Measurements from ENCODE around the gene LAMA2. TPM values are rescaled to one million over a fixed set of nuclear protein-coding genes. Genes with fewer than 3 reads are reported as not detected.

The LAMA2 gene
- total and polyA plus RNA-seq, 2 experiments from 2014 or later, result 0.91 to 6.4 TPM

DNA sequence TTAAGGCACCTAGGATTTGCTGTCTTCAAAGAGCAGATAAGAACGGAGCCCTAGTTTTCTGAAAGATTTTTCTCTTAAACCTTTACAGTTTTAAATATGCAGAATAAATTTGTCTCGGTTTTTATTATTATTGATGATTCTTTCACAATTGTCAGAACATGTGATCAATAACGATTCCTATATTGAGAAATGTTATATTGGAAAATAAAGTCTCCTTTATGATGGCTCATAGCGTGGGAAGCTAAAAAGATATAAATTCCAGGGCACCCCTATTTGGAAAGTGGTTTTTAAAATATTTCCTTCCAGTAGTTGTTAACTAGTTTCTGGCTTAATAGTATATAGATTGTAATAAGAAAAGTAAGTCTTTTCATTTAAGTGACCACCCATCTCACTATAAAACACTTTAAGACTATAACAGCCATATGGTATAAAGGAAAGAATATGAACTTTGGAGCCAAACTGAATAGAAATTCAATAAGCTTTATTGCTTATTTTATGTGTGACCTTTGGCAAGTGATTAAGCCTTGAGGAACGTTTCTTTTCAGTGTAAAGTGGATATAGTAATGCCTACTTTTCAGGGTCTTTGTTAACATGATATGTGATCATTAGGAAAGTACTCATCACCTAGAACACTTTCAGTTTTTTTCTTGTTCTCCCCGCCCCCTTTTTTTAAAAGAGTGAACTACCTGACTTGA is 369.6 kb downstream of the LAMA2 start:
- Mint-ChIP-seq H3K4me3 (no peak overlapping the region), H3K36me3 (ENCODE audit: low read depth) (no peaks in the 10 kb centered on the region), H3K27ac (no peak overlapping the region), H3K9me3 (no peaks in the 10 kb centered on the region), H3K27me3 (ENCODE audit: insufficient read depth, low read depth, poor library complexity) (no peaks in the 10 kb centered on the region), H3K4me1 (no peaks in the 10 kb centered on the region)
- H3K27me3 ChIP-seq (ENCODE audit: insufficient read depth), result no peaks in the 10 kb centered on the region
- ATAC-seq (no peak), DNase-seq (ENCODE audit: low spot score) (no peak)
- no peak overlapping the region for H3K4me2 ChIP-seq
- no peak overlapping the region for H3K27ac ChIP-seq (ENCODE audit: low read depth)
- H3K4me1 ChIP-seq (ENCODE audit: insufficient read depth), result no peaks in the 10 kb centered on the region
- H3K79me2 ChIP-seq (replicated peaks; ENCODE audit: insufficient read depth), result no peaks in the 10 kb centered on the region
- TF ChIP-seq ZNF331 (CRISPR knock-in tag; IDR thresholded peaks at IDR 0.05; ENCODE audit: low read depth) (no peak), JUNB (IDR thresholded peaks at IDR 0.05; ENCODE audit: unreplicated experiment) (no peak), EZH2 (IDR thresholded peaks at IDR 0.05; ENCODE audit: low read depth, unreplicated experiment) (no peak), EZH2phosphoT487 (IDR thresholded peaks at IDR 0.05; ENCODE audit: unreplicated experiment) (no peak), POLR2AphosphoS5 (IDR thresholded peaks at IDR 0.05; ENCODE audit: low read depth) (no peak), NANOG (IDR thresholded peaks at IDR 0.05; ENCODE audit: borderline replicate concordance) (no peak), ZNF114 (CRISPR knock-in tag; IDR thresholded peaks at IDR 0.05) (no peak), STAT1 (IDR thresholded peaks at IDR 0.05; ENCODE audit: unreplicated experiment) (no peak), CREB1 (CRISPR knock-in tag; IDR thresholded peaks at IDR 0.05; ENCODE audit: low read depth) (no peak)
- TF ChIP-seq, protein P1, sequence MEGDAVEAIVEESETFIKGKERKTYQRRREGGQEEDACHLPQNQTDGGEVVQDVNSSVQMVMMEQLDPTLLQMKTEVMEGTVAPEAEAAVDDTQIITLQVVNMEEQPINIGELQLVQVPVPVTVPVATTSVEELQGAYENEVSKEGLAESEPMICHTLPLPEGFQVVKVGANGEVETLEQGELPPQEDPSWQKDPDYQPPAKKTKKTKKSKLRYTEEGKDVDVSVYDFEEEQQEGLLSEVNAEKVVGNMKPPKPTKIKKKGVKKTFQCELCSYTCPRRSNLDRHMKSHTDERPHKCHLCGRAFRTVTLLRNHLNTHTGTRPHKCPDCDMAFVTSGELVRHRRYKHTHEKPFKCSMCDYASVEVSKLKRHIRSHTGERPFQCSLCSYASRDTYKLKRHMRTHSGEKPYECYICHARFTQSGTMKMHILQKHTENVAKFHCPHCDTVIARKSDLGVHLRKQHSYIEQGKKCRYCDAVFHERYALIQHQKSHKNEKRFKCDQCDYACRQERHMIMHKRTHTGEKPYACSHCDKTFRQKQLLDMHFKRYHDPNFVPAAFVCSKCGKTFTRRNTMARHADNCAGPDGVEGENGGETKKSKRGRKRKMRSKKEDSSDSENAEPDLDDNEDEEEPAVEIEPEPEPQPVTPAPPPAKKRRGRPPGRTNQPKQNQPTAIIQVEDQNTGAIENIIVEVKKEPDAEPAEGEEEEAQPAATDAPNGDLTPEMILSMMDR (conservative IDR thresholded peaks at IDR 0.05; ENCODE audit: low read depth in 2 of 2), result no peak
- TF ChIP-seq, protein P2, sequence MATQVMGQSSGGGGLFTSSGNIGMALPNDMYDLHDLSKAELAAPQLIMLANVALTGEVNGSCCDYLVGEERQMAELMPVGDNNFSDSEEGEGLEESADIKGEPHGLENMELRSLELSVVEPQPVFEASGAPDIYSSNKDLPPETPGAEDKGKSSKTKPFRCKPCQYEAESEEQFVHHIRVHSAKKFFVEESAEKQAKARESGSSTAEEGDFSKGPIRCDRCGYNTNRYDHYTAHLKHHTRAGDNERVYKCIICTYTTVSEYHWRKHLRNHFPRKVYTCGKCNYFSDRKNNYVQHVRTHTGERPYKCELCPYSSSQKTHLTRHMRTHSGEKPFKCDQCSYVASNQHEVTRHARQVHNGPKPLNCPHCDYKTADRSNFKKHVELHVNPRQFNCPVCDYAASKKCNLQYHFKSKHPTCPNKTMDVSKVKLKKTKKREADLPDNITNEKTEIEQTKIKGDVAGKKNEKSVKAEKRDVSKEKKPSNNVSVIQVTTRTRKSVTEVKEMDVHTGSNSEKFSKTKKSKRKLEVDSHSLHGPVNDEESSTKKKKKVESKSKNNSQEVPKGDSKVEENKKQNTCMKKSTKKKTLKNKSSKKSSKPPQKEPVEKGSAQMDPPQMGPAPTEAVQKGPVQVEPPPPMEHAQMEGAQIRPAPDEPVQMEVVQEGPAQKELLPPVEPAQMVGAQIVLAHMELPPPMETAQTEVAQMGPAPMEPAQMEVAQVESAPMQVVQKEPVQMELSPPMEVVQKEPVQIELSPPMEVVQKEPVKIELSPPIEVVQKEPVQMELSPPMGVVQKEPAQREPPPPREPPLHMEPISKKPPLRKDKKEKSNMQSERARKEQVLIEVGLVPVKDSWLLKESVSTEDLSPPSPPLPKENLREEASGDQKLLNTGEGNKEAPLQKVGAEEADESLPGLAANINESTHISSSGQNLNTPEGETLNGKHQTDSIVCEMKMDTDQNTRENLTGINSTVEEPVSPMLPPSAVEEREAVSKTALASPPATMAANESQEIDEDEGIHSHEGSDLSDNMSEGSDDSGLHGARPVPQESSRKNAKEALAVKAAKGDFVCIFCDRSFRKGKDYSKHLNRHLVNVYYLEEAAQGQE (IDR thresholded peaks at IDR 0.05; ENCODE audit: unreplicated experiment), result no peak
- TF ChIP-seq, protein P3, sequence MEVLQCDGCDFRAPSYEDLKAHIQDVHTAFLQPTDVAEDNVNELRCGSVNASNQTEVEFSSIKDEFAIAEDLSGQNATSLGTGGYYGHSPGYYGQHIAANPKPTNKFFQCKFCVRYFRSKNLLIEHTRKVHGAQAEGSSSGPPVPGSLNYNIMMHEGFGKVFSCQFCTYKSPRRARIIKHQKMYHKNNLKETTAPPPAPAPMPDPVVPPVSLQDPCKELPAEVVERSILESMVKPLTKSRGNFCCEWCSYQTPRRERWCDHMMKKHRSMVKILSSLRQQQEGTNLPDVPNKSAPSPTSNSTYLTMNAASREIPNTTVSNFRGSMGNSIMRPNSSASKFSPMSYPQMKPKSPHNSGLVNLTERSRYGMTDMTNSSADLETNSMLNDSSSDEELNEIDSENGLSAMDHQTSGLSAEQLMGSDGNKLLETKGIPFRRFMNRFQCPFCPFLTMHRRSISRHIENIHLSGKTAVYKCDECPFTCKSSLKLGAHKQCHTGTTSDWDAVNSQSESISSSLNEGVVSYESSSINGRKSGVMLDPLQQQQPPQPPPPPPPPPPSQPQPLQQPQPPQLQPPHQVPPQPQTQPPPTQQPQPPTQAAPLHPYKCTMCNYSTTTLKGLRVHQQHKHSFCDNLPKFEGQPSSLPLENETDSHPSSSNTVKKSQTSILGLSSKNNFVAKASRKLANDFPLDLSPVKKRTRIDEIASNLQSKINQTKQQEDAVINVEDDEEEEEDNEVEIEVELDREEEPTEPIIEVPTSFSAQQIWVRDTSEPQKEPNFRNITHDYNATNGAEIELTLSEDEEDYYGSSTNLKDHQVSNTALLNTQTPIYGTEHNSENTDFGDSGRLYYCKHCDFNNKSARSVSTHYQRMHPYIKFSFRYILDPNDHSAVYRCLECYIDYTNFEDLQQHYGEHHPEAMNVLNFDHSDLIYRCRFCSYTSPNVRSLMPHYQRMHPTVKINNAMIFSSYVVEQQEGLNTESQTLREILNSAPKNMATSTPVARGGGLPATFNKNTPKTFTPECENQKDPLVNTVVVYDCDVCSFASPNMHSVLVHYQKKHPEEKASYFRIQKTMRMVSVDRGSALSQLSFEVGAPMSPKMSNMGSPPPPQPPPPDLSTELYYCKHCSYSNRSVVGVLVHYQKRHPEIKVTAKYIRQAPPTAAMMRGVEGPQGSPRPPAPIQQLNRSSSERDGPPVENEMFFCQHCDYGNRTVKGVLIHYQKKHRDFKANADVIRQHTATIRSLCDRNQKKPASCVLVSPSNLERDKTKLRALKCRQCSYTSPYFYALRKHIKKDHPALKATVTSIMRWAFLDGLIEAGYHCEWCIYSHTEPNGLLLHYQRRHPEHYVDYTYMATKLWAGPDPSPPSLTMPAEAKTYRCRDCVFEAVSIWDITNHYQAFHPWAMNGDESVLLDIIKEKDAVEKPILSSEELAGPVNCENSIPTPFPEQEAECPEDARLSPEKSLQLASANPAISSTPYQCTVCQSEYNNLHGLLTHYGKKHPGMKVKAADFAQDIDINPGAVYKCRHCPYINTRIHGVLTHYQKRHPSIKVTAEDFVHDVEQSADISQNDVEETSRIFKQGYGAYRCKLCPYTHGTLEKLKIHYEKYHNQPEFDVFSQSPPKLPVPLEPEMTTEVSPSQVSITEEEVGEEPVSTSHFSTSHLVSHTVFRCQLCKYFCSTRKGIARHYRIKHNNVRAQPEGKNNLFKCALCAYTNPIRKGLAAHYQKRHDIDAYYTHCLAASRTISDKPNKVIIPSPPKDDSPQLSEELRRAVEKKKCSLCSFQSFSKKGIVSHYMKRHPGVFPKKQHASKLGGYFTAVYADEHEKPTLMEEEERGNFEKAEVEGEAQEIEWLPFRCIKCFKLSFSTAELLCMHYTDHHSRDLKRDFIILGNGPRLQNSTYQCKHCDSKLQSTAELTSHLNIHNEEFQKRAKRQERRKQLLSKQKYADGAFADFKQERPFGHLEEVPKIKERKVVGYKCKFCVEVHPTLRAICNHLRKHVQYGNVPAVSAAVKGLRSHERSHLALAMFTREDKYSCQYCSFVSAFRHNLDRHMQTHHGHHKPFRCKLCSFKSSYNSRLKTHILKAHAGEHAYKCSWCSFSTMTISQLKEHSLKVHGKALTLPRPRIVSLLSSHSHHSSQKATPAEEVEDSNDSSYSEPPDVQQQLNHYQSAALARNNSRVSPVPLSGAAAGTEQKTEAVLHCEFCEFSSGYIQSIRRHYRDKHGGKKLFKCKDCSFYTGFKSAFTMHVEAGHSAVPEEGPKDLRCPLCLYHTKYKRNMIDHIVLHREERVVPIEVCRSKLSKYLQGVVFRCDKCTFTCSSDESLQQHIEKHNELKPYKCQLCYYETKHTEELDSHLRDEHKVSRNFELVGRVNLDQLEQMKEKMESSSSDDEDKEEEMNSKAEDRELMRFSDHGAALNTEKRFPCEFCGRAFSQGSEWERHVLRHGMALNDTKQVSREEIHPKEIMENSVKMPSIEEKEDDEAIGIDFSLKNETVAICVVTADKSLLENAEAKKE (CRISPR knock-in tag; IDR thresholded peaks at IDR 0.05), result no peak
- TF ChIP-seq, protein P4, sequence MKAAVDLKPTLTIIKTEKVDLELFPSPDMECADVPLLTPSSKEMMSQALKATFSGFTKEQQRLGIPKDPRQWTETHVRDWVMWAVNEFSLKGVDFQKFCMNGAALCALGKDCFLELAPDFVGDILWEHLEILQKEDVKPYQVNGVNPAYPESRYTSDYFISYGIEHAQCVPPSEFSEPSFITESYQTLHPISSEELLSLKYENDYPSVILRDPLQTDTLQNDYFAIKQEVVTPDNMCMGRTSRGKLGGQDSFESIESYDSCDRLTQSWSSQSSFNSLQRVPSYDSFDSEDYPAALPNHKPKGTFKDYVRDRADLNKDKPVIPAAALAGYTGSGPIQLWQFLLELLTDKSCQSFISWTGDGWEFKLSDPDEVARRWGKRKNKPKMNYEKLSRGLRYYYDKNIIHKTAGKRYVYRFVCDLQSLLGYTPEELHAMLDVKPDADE (IDR thresholded peaks at IDR 0.05), result no peak
- H2AFZ ChIP-seq, result no peak overlapping the region
- no peak overlapping the region for H3K4me3 ChIP-seq
- no peaks in the 10 kb centered on the region for H4K20me1 ChIP-seq (replicated peaks; ENCODE audit: insufficient read depth)
- H3K9me2 ChIP-seq (ENCODE audit: insufficient read depth), result no peaks in the 10 kb centered on the region
- no peaks in the 10 kb centered on the region for H3F3A ChIP-seq (replicated peaks; ENCODE audit: low read depth)
- no peaks in the 10 kb centered on the region for H3K36me3 ChIP-seq (ENCODE audit: insufficient read depth)
